Activated T-cell treated with anti-CD3 and anti-CD28 coated beads for 48 hours (primary cell): ENCODE measurements around the gene MVB12B.

Experiments used
- DNase-seq: peaks from one replicate; pipeline ENCODE4 v3.0.0-alpha.2; 2020; ENCODE audit warnings: low read depth

MVB12B gene

DNA sequence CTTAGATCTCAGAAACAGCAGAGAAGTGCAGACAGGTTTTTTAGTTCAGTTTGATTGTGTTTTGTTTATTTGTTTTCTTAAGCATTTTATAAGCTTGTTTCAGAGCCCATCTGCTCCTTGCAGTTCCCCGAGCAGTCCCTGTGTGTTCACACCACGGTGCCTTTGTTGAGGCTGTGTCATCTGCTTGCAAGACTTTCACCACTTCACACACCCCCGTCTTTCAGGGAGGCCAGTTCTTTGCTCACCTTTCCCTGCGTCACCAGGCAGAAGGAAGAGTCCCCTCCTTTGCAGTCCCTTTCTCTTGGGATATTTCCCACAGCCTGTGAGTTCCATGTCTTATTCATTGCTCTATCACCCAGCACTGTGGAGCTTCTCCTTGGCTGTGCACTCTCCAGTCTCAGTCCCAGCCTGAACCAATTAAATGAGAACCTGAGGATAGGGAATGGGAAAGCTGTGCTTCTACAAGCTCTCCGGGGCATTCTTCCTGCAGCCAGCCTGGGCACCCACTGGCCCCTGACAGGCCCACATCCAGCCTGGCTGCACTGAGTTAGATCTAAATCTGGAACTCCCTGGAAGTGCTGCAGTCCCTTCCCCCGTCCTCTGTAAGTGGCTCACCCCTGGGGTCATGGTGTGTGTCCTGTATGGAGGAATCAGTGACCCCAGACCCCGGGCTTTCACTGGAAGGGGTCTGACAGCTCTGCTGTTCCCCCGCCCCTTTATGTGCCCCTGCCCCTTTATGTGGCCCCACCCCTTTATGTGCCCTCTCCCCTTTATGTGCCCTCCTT is 5.5 kb downstream of the MVB12B start:
- no peak for DNase-seq

DNA sequence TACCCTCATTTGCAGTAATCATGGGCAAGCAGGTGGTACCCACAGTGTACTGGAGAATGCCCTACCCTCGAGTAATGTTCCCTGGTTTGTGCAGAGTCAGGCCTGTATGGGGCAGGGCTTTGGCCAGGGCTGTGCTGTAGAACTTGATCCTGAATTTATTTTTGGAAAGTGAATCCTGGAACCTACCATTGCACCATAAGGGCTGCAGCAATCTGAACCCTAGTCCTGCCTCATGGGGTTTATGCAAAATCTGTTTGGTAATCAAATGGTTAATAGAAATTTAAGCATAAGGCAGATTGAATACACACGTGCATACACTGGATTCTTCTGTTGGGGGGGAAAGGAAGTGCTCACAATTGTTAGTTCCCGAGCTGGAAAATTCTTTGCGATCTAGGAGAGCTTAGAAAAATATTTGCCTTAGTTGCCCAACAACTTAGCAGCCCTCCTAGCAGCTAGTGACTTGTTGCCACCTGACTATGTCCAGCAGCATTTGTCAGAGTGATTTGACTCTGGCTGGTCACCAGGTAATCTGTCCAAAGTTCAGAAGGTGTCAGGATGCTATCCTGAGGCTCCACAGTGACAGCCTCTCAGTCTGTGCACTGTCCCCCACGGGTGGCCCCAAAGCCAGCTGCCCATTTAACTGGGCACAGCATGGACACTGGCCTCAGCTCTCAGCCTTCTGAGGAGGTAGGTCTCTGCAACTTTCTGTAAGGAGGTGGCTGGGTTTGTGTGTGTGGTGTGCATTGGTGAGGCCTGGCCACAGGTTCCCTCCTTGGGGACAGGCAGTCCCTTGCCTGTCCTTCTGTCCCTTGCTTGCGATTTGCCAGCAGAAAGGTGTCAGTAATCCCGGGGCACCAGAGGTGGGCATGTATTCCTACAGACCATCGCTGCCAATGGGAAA is 8.3 kb downstream of the MVB12B start:
- no peak for DNase-seq

DNA sequence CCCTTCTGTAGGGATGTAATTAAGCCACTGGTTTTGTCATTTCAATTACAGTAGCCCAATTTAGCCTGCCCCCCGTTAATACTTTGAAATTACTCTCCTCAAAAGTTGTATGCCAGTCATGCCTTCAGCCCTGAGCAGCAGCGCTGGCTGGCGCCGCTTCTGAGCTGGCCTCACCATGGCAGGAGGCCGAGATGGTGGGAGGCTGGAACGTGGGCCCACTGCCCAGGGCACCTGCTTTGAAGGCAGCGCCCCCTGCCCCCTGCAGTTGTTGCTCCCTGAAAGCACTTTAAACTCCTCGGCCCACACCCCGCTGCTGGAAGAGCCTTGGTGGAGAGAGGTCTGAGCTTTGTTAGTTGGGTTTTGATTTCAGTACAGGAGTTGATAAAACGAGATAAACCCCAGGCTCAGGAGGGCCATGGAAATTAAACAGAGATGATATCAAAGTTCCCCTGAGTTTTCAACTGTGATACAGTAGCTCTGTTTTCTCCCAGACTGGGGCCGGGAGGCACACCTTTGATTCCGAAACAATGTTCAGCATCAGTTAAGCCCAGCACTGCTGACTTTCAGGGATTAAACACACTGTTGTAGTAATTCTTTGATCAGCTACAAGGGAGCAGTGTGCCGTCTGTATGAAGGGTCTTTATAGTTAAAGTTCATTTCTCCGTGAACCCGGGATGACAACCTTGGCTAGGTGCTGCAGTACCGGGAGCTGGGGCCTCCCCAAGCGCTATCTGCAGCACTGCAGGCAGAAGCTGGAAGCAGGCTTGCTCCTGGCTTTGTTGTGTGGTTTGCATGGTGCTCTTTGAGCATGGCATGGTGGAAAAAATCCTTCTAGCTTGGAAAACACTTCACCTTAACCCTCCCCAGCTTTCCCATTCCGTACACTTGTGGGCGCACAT is 9.5 kb downstream of the MVB12B start:
- DNase-seq: no peak

DNA sequence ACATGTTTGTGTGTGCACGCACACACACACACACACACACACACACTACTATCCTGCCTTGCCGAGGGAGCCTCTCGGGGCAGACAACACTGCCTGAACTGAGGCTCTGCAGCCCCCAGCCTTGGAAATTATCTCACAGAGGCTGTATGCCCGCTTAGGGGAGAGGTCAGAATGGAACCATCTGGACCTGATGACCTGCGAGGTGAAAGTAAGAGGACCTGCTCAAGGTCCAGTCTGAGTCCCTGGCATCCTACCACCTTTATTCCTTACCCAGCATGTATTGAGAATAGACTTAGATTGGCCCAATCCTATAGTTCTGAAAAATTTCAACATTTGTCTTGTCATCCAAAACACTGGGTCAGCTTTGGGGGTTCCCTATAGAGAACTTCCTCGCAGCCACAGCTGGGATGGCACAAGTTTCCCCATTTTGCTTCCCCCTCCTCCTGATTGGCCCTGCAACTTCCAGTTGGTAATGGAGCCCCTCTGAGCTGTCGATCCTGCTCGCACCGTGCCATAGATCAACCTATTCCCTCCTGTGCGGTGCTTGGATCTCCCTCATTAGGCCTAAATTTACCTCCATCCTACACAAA is 10.2 kb downstream of the MVB12B start:
- no peak for DNase-seq

DNA sequence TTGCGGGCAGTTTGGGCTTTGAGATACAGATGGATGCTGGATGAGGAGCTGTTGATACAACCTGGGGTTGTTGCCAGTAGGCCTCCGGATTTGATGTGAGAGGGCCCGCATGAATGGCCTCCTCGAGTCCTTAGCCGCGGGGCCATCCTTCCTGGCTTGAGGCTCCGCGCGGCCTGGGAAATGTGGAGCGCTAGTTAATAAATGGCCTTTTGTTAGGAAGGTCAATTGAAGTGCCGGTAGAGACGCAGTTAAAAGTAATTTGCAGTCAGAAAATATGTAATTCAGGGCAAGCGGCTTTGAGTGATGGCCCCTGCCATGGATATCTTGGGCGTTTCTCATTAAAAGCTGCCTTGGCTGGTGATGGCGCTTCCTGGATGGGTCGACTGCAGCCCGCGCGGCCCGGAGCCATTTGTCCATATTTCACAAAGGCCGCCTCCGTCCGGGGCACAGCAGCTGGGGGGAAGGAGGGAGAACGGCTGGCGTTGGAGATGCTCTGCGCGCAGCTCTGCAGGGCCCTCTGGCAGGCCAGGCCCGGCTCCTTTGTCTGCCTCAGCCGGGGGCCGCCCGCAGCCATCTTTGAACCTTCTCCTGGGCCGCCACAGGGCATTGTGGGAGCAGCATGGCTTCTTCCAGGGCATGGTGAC is 11.2 kb downstream of the MVB12B start:
- no peak for DNase-seq

DNA sequence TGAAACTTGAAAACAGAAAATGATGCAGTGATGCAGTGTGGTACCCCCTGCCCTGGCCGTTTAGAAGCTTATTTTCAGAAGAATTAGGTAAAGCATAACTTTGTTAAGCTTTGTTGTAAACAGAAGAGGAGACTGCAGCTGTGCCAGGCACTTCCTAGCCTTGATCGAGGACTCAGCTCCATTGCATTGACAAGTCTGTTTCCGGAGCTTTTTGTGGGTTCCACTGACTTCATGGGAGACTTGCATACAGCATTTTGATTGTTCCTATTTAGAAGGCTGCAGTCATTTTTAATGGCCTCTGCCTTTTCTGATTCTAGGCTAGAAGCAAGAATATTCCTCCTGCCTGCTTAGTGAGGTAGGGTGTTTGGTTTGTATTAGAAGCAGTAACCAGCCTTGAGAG is 12.3 kb downstream of the MVB12B start:
- DNase-seq: no peak

DNA sequence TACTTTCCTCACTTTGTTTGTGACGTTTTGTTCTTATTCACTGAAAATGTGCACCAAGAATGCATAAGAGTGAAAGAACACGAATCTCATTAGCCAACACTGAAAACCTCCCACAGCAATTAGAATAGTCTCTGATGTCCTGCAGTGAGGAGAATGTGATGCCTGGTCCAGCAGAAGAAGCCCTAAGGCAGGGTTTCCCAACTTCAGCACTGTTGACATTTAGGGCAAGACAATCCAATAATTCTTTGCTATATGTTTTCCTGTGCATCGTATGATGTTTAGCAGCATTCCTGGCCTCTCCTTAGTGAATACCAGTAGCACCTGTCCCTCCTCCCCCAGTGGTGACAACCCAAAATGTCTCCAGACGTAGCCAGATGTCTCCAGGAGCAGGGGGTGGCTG is 14.8 kb downstream of the MVB12B start:
- no peak for DNase-seq

DNA sequence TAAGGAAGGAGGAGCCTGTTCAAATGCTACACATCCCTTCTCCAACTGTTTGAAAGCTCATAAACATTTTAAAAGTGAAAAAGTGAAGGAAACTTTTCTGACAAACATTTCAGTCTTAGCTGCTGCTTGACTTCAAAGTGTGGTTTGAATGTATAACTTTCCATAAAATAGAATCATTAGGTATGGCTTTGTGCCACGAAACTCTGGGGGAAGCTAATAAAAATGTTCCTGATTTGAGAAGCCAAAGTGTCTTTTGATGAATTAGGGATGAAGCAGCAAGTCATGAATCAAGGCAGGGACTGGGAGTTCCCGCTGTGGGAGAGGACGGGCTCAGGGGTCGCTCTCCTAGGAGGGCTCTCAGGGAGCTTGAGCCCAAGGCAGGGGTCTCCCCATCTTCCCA is 15.3 kb downstream of the MVB12B start:
- DNase-seq: no peak

DNA sequence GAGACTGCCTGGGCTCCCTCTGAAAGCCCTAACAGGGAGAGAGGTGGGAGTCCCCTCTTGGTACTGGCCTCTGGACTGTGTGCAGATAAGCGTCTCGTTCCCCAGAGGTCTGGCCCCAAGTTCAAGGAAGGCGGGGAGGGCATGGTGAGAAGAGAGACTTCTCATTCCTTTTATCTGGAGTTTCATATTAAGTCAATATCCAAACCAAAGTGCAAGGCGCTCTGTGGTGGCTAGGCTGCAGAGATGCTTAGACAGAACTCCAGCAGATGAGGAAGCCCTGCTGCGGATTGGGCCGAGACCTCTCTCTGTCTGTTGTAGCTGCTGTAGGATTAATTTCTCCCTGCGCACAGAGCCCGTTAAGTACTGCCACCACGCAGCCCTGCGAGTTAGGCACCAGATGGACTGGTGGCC is 16.0 kb downstream of the MVB12B start:
- no peak for DNase-seq

DNA sequence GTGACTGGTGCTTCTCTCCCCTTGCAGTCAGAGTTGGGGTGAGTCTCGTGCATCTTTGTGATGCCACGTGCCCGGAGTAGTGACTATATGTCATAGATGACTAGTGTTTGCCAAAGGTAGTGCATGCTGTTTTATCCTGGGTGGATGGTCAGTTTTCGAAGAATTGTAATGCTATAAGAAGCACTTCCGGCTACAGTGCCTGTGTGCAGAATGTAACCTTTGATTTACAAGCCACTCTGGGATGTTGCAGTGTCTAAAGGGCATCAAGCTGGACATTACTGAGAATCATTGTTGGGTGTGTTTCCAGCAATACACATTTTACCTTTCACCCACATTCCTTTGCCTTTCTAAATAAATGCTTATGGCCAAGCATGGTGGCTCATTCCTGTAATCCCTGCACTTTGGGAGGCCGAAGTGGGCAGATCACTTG is 16.7 kb downstream of the MVB12B start:
- DNase-seq: no peak

DNA sequence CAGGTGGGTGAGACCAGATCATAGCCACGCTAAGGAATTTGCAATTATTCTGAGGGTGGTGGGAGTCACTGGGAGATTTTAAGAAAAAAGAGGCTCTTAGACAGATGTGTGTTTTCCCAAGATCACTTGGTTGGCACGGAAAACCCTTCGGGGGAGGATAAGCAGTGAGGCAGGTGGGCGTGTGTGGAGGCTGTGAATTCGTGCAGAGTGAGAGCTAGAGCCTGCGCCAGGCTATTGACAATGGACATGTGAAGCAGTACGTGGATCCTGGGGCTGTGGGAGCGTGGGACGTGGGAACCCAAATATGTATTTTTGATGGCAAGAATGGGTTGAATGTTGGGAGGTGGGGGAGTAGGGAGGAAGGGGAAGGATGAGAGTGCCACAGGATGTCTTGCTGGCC is 19.4 kb downstream of the MVB12B start:
- no peak for DNase-seq

DNA sequence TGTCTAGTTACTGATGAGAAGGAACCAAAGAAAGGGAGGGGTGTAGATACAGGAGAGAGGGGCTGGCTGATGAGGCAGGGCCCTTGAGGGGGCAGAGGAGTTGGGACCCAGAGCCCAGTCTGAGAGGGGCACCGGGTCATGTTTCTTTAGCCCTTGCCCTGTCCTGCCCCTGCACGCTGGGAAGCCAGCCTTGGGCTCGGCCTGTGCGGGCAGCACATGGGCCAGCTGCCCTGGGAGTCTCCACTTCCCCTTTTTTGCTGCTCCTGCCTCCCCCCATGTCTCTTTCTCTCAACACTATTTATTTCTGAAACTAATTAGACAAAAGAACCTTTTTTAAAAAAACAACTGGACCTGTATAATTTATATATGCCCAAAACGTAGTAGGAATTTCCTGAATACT is 20.5 kb downstream of the MVB12B start:
- DNase-seq: no peak

DNA sequence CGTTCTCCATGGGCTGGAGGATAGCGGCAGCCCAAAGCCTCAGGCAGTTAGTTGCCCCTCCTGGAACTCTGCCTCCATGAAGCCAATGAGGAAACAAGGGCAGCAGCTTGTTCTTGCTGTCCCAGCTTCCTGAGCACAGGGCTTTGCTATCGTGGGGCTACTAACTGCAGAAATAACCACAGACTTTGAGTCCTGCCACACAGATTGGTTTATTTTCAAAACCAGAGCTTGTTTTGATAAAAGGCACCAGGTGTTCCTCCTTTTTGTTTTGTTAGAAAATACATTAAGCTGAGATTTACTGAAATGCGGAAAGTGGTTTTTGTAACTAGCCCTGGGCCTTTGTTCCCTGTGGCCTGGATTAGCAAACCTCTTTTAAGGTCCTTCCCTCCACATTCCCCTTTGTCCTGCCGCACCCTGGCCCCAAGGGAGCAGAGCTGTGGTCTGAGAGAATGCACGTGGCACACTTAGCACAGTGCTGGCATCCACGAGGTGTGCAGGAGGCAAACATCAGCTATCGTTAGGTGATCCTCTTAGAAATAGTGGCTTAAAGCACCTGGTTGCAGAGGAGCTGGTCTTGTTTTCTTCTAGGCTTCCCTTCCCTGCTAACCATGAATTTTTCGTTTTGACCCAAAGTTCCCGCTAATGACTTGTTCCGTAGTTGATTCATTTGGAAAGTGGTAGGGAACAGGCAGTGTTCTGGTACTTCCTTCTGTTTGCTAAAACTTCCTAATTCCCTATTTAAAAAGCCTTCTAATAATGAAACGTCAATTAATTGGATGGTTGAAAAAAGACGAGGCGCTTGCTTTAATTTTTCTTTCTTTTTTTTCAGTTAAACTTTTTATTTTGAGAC is 21.5 kb downstream of the MVB12B start:
- no peak for DNase-seq

DNA sequence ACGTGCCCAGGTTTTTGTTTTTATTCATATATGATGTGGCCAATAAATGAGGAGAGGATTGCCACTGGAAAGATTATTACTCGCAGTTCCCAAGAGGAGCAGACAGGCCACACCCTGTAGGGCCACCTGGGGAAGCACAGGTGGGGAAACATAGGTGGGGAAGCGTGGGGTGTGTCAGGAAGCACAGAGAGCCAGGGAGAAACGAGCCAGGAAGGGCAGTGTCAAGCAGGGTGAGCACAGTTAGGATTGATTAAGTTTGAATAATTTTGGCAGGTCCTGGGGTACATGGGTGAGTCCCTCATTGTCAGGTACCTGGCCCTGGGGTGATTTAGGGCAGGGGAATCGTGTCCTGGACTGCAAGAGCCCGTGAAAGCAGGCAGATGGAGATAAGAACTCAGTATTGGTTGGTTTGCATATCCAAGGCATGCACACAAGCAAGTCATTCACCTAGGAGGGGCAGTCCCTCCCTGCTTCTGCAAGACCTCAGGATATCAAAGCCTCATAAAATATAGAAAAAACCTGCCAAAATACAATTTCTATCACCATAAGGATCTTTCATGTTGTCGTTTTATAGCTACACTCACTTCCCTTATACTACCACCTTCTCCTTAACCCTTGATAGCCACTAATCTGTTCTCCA is 22.4 kb downstream of the MVB12B start:
- no peak for DNase-seq

DNA sequence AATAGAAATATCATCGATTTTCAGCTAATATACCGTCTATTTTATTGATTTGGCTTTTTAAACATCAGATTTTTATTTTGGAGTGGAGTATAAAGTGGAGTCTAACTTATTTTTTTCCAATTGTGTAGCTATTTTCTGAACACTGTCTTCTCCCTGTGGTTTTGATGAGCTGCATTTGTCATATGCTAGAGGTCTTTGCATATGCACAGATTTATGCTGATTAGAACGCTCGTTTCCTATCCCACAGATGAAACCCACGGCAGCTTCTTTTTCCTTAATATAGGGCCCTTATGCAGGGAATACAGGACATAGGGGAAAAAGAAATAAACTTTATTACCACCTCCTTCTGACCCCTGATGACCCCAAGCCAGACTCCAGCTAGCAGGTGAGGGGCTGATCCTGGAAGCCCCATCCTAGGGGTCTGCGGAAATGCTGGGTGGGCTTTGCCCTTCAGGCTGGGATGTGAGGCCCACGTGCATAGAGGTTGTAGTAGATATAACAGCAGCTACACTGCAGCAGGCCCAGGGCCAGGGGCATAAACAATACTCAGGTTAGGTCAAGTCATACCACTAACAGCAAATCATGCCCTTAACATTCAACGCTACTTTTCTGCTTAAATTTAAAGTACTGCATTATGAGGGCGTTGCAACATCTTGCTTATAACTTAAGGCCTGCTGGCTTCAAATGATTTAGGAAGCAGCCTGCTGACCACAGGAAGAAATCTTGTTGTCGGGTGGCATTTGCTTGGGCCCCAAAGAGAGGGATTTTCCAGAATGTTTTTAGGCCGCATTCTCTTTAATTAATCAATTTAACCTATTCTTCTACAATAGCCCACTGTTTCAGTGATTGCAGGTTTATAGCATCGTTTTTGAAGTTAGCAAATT is 28.5 kb downstream of the MVB12B start:
- DNase-seq: no peak

DNA sequence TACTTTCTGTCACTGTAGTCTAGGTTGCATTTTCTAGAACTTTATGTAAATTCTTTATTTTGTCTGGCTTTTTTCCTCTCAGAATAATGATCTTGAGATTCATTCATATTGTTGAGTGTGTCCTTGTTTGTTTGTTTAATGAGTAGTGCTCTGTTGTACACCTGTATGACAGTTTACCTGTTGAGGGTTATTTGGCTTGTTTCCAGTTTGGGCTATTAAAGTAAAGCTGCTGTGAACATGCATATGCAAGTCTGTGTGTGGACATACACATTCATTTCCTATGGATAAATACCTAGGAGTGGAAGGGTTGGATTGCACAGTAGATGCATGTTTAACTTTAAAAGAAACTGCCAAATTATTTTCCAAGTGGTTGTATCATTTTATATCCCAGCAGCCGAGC is 30.4 kb downstream of the MVB12B start:
- DNase-seq: no peak

DNA sequence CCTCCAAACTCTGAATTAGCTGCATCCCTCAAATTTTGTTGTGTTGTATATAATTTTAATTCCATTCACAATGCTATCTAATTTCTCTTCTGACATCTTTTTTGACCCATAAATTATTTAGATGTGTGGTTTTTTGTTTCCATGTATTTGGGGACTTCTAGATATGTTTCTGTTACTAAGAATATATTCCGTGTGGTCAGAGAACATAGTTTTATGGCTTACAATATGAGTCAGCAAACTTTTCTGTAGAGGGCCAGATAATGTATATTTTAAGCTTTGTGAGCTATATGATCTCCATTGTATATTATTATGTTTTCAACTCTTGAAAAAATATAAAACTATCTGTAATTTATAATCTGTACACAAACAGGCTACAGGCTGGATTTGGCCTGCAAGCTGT is 33.4 kb downstream of the MVB12B start:
- DNase-seq: no peak

DNA sequence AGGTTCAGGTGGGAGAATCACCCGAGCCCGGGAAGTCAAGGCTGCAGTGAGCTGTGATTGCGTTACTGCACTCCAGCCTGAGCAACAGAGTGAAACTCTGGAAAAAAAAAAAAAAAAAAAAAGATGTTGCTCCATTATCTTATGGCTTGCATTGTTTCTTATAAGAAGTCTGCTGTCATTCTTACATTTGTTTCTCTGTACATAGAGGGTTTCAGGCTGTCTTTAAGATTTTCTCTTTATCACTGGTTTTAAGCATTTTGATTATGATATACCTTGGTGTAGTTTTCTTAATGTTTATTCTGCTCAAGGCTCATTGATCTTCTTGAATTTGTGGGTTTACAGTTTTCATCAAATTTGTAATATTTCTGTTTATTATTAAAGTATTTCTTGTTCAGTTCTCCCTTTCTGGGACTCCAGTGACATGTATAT is 35.2 kb downstream of the MVB12B start:
- DNase-seq: no peak

DNA sequence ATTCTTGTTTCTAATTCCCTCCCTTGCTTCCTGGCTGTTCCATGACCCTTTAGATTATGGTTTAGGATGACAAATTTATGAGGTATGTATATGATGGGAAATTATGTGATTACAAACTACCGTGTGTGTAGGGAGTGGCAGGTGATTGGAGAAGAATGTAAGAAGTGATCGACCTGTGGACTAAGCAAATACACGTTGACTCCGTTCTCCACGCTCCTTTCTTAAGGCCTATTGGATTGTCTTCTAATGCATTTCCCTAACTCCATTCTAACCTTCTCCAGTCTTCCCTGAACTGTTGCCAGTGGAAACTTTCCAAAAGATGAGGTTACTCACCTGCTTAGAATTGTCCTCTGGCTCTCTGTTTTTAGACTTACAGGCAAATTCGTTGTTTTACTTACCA is 36.6 kb downstream of the MVB12B start:
- no peak for DNase-seq
